Ishikawa (cell line): ENCODE data around the gene TFB1M.

Experiments
- CEBPB ChIP-seq: IDR thresholded peaks from 2 replicates; pipeline ENCODE4 v1.6.1; 2012
- NFIC ChIP-seq: IDR thresholded peaks from 2 replicates; pipeline ENCODE4 v1.6.1; 2012
- RAD21 ChIP-seq: IDR thresholded peaks from 2 replicates; pipeline ENCODE4 v1.6.1; 2012; ENCODE audit warnings: low read depth
- YY1 ChIP-seq: IDR thresholded peaks from 2 replicates; pipeline ENCODE4 v1.6.1; 2012; ENCODE audit warnings: low read depth
- TF ChIP-seq, protein P1 (sequence below): IDR thresholded peaks from 2 replicates; pipeline ENCODE4 v1.6.1; 2012; ENCODE audit warnings: low read depth, mild to moderate bottlenecking

DNA sequence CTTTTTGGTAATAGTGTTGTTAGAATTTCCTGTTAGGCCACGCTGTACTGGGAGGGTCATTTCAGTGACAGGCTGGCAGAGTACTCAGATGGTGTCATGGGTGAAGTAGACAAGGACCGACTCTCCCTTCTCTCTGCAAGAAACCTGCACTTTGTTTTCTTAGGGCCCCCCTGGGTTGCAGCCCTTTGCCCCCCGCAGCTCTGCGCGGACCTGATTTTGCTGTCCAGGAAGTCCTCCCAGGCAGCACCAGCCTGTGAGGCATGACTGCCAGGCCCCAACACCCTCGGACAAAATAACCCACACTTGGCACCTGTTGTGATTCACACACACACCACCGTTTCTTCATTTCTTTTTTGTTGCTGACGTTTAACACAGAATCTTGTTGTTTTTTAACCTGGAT is 72.3 kb downstream of the TFB1M start:
- TF ChIP-seq YY1 (no peak), NFIC (no peak), RAD21 (no peak), CEBPB (no peak)
- TF ChIP-seq, protein P1, sequence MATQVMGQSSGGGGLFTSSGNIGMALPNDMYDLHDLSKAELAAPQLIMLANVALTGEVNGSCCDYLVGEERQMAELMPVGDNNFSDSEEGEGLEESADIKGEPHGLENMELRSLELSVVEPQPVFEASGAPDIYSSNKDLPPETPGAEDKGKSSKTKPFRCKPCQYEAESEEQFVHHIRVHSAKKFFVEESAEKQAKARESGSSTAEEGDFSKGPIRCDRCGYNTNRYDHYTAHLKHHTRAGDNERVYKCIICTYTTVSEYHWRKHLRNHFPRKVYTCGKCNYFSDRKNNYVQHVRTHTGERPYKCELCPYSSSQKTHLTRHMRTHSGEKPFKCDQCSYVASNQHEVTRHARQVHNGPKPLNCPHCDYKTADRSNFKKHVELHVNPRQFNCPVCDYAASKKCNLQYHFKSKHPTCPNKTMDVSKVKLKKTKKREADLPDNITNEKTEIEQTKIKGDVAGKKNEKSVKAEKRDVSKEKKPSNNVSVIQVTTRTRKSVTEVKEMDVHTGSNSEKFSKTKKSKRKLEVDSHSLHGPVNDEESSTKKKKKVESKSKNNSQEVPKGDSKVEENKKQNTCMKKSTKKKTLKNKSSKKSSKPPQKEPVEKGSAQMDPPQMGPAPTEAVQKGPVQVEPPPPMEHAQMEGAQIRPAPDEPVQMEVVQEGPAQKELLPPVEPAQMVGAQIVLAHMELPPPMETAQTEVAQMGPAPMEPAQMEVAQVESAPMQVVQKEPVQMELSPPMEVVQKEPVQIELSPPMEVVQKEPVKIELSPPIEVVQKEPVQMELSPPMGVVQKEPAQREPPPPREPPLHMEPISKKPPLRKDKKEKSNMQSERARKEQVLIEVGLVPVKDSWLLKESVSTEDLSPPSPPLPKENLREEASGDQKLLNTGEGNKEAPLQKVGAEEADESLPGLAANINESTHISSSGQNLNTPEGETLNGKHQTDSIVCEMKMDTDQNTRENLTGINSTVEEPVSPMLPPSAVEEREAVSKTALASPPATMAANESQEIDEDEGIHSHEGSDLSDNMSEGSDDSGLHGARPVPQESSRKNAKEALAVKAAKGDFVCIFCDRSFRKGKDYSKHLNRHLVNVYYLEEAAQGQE = no peak
